ENCODE data around the gene IQGAP3. TPM values are rescaled to one million over a fixed set of nuclear protein-coding genes. Genes with fewer than 3 reads are reported as not detected.

IQGAP3 gene
- polyA plus RNA-seq, 1 donor from 2014 or later: not detected

GRCh38 chr1:156532374-156532773 lies 40.0 kb downstream of the IQGAP3 start:
- TF ChIP-seq EZH2 (IDR thresholded peaks at IDR 0.05; ENCODE audit: borderline replicate concordance, insufficient read depth, low read length, poor library complexity, severe bottlenecking) (no peak), MXI1 (conservative IDR thresholded peaks at IDR 0.05; ENCODE audit: poor library complexity, severe bottlenecking) (no peak), POLR2AphosphoS5 (IDR thresholded peaks at IDR 0.05) (no peak), REST (IDR thresholded peaks at IDR 0.05; ENCODE audit: borderline replicate concordance) (no peak)
- H3F3A ChIP-seq (ENCODE audit: insufficient read depth, low read length, poor library complexity, severe bottlenecking): no peaks in the 10 kb centered on the region
- H3K4me3 ChIP-seq (ENCODE audit: low read length): no peak overlapping the region
- no peaks in the 10 kb centered on the region for H3K9me3 ChIP-seq (ENCODE audit: low read length)
- H2AFZ ChIP-seq (ENCODE audit: low read depth, low read length): no peak overlapping the region
- no peaks in the 10 kb centered on the region for H3K27me3 ChIP-seq (ENCODE audit: insufficient read depth, low read depth, low read length)
- no peaks in the 10 kb centered on the region for H4K20me1 ChIP-seq (ENCODE audit: insufficient read depth)
- no peak overlapping the region for H3K4me2 ChIP-seq (ENCODE audit: low read length)
- no peak overlapping the region for H3K27ac ChIP-seq (ENCODE audit: low read length)
- H3K9ac ChIP-seq (ENCODE audit: low read length): no peak overlapping the region
- no peaks in the 10 kb centered on the region for H3K79me2 ChIP-seq (replicated peaks; ENCODE audit: insufficient read depth, low read length)
- H3K36me3 ChIP-seq (ENCODE audit: insufficient read depth, low read length): no peaks in the 10 kb centered on the region
- no peaks in the 10 kb centered on the region for H3K9me2 ChIP-seq (ENCODE audit: insufficient read depth, low read length)

- Histone ChIP-seq H4K20me1 (ENCODE audit: insufficient read depth) (no peaks in the 10 kb centered on the region), H3K4me2 (ENCODE audit: low read length) (no peak overlapping the region), H3K27me3 (ENCODE audit: insufficient read depth, low read depth, low read length) (no peaks in the 10 kb centered on the region), H3K9me2 (ENCODE audit: insufficient read depth, low read length) (no peaks in the 10 kb centered on the region), H3K79me2 (replicated peaks; ENCODE audit: insufficient read depth, low read length) (no peaks in the 10 kb centered on the region), H3K4me3 (ENCODE audit: low read length) (no peak overlapping the region), H3K9me3 (ENCODE audit: low read length) (no peaks in the 10 kb centered on the region), H3K9ac (ENCODE audit: low read length) (no peak overlapping the region), H3F3A (ENCODE audit: insufficient read depth, low read length, poor library complexity, severe bottlenecking) (no peaks in the 10 kb centered on the region), H3K36me3 (ENCODE audit: insufficient read depth, low read length) (no peaks in the 10 kb centered on the region), H3K27ac (ENCODE audit: low read length) (no peak overlapping the region), H2AFZ (ENCODE audit: low read depth, low read length) (no peak overlapping the region)
- TF ChIP-seq CTCF (IDR thresholded peaks at IDR 0.05; ENCODE audit: poor library complexity, severe bottlenecking): no peak
- TF ChIP-seq RAD21 (conservative IDR thresholded peaks at IDR 0.05): no peak
- no peak for TF ChIP-seq TAF1 (IDR thresholded peaks at IDR 0.05; ENCODE audit: low read depth)
- TF ChIP-seq POLR2AphosphoS5 (IDR thresholded peaks at IDR 0.05): no peak
Measured at GRCh38 chr1:156530006-156530405, 42.4 kb downstream of the IQGAP3 start.

DNA sequence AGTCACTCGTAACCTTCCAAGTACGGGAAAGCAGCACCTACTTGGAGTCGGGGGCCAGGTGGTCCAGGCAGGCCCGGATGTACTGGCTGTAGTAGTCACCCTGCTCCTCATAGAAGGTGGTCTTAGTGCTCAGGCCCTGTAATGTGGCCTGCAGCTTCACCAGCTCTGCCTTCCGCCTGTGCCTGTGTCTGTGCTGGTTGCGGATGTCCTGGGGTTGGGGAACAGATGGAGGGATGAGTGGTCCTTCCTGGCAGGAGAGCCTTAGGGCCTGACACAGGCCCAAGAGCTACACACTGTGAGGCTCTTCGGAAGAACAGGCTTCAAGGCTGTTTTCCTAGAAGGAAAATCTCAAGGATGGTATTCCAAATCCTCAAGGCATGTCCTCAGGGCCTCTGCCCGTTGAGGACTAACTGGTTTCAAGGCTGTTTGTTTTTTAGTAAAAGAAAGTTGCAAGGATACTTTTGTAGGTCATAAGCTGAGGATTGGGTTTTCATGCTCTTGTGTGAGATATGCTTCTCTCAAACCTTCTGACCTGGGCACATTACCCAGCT lies 43.4 kb downstream of the IQGAP3 start:
- Histone ChIP-seq H3K9me2 (ENCODE audit: insufficient read depth, low read length) (no peaks in the 10 kb centered on the region), H3K79me2 (replicated peaks; ENCODE audit: insufficient read depth, low read length) (no peaks in the 10 kb centered on the region), H3K4me2 (ENCODE audit: low read length) (no peak overlapping the region), H3K9ac (ENCODE audit: low read length) (no peak overlapping the region), H3F3A (ENCODE audit: insufficient read depth, low read length, poor library complexity, severe bottlenecking) (no peaks in the 10 kb centered on the region), H3K9me3 (ENCODE audit: low read length) (no peaks in the 10 kb centered on the region), H3K36me3 (ENCODE audit: insufficient read depth, low read length) (no peaks in the 10 kb centered on the region), H4K20me1 (ENCODE audit: insufficient read depth) (no peaks in the 10 kb centered on the region), H2AFZ (ENCODE audit: low read depth, low read length) (no peak overlapping the region), H3K27me3 (ENCODE audit: insufficient read depth, low read depth, low read length) (no peaks in the 10 kb centered on the region), H3K4me3 (ENCODE audit: low read length) (no peak overlapping the region), H3K27ac (ENCODE audit: low read length) (no peak overlapping the region)
- TF ChIP-seq EP300 (conservative IDR thresholded peaks at IDR 0.05; ENCODE audit: poor library complexity, severe bottlenecking): no peak
- no peak for TF ChIP-seq TAF1 (IDR thresholded peaks at IDR 0.05; ENCODE audit: low read depth)
- TF ChIP-seq POLR2AphosphoS5 (IDR thresholded peaks at IDR 0.05): no peak
- no peak for TF ChIP-seq CTCF (IDR thresholded peaks at IDR 0.05; ENCODE audit: poor library complexity, severe bottlenecking)
- TF ChIP-seq REST (IDR thresholded peaks at IDR 0.05; ENCODE audit: borderline replicate concordance): no peak
- TF ChIP-seq RAD21 (conservative IDR thresholded peaks at IDR 0.05): no peak
- TF ChIP-seq EZH2 (IDR thresholded peaks at IDR 0.05; ENCODE audit: borderline replicate concordance, insufficient read depth, low read length, poor library complexity, severe bottlenecking): no peak
- no peak for TF ChIP-seq SMC3 (conservative IDR thresholded peaks at IDR 0.05; ENCODE audit: poor library complexity)
- no peak for TF ChIP-seq MXI1 (conservative IDR thresholded peaks at IDR 0.05; ENCODE audit: poor library complexity, severe bottlenecking)
